Measurements from ENCODE around the gene RAB4B. TPM values are rescaled to one million over a fixed set of nuclear protein-coding genes. Genes with fewer than 3 reads are reported as not detected.

The RAB4B gene
- total RNA-seq = 38.6 and 45.0 TPM in 2 replicates

GRCh38 chr19:40777937-40778705 is at the start of gene RAB4B:
Gene RAB4B, plus strand, starts transcription at chr19:40778247. Its CDS starts 129 bp downstream, at chr19:40778376.

DNA sequence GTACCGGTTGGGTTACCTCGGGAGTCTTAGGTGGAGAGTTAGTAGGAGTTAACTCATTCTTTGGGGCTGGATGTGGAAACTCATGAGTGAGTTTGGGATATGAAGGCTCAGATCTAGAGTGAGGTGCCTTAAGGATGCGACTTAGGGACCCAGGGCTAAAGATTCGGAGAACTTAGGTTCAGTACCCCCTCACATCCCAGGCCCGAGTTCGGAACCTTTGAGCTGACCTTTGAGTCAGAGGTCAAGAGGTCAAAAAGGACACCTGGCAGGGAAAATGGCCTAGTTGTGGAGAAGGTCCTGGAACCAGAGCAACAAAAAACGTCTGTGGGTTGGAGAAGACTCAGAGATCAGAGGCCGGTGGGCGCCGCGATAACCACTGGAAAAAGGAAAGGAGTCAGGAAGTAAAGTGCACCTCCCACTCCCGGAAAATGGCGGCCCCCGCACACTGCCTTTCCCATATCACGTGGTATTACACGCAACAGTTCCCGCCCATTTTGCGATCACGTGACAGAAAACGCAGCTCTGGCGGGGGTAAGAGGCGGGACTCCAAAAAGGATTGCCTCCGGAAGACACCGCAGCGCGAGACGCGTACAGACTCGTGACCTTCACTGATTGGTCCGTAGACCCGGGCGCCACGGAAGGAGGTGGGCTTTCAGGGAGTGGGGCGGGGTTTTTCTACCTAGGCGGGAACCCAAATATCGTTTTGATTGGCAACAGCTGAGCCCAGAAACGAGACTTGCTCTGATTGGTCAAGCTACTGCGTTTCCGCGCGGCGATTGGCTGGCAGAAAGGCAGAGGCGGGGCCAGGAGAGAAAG is 27.8 kb upstream of the RAB4B start, which contains the start of gene ACTMAP:
ACTMAP (minus strand) TSS at position 420 of the 816 bp plus-strand sequence. CDS start 674 bp downstream, outside the sequence.

DNA sequence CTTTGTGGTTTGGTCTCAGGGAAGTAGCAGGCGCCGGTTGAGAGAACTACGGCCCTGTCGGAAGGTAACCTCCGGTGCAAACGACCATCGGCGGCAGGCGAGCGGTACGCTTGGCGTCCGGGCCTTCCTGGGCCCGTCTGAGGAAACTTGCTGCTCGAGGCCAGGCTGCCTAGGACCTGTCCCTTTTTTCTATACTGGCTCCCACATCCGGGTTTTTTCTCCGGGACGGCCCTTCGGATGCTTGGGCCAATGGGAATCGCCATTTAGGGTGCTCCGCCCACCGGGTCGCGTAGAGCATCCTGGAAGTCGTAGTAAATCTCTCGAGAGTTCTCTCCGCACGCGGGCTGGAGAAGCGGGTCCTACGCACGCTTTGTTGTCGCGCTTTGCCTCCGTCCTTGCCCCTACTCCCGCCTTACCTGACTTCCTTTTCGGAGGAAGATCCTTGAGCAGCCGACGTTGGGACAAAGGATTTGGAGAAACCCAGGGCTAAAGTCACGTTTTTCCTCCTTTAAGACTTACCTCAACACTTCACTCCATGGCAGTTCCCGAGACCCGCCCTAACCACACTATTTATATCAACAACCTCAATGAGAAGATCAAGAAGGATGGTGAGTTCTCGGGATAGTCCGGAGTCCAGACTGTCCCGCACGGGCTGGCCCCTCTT is 27.0 kb upstream of the RAB4B start, which contains the start of gene SNRPA:
SNRPA (plus strand) TSS at position 330 of the 664 bp plus-strand sequence; CDS start at position 536, 206 bp downstream.

GRCh38 chr19:40774916-40775631 is 3.0 kb upstream of the RAB4B start, which contains the start of gene MIA:
Gene MIA, plus strand, starts transcription at chr19:40775521. Its CDS starts 22 bp downstream, at chr19:40775543.

DNA sequence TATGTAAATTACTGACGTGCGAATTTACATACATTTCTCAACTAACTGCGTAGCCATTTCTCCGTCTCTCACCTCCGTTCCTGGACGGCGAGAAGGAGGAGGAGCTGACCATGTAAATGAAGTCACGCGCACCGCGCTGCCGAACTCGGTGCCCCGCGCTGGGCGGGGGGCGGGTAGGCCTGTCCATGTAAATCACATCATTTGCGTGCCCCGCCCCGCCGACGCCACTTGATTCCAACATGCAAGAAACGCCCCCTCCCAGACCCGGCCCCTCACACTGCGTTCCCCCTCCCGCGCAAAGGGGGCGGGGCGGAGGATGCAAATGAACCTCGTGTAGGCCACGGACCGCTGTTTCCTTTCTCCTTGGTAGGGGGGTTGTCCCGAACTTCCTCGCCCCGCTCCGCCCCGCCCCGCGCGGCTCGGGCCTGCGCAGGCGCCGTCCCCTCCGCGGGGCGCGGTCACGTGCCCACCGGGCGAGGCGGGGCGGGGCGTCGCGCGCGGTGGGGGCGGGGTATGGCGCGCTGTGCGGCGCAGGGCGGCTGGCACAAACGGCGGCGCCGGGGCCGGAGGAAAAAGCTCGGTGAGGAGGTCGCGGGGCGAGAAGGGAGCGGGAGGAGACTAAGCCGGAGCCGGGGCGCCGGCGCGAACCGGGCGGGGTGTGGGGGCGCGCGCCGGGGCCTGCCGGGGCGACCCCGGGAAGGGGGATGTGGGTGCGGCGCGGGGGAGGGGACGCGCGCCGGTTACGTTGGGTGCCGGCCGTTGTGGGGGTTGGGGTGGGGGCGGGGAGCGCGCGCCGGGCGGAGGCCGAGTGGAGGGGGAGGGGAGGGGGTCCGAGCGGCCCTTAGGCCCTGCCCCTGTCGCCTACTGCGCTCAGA is 20.9 kb downstream of the RAB4B start, which contains the start of gene EGLN2:
EGLN2 (plus strand) TSS at position 509 of the 875 bp plus-strand sequence. CDS start 1,382 bp downstream, outside the sequence.

Other genes with a start within 250 kb of the RAB4B start
- gene SHKBP1, start 201.4 kb upstream of the RAB4B start, total RNA-seq = 77.6 and 99.4 TPM in 2 replicates
- gene LTBP4, start 176.9 kb upstream of the RAB4B start, total RNA-seq = 50.7 and 63.6 TPM in 2 replicates
- 28.8 and 51.6 TPM in 2 replicates for gene NUMBL, start 87.6 kb upstream of the RAB4B start, total RNA-seq
- 20.6 and 26.8 TPM in 2 replicates for gene COQ8B, start 61.4 kb upstream of the RAB4B start, total RNA-seq
- 25.7 and 31.4 TPM in 2 replicates for gene ITPKC, start 61.1 kb upstream of the RAB4B start, total RNA-seq
- gene ACTMAP, start 27.8 kb upstream of the RAB4B start, total RNA-seq = 2.0 and 4.4 TPM in 2 replicates
- 102 and 115 TPM in 2 replicates for gene SNRPA, start 27.0 kb upstream of the RAB4B start, total RNA-seq
- not detected in 2 replicates for gene MIA, start 2.7 kb upstream of the RAB4B start, total RNA-seq
- gene EGLN2, start 20.9 kb downstream of the RAB4B start, total RNA-seq = 88.8 and 103 TPM in 2 replicates
- not detected in 2 replicates for gene CYP2A6, start 72.2 kb downstream of the RAB4B start, total RNA-seq
- not detected in 2 replicates for gene CYP2A7, start 104.0 kb downstream of the RAB4B start, total RNA-seq
- gene CYP2B6, start 213.0 kb downstream of the RAB4B start, total RNA-seq = not detected in 2 replicates